HepG2 (cell line): ENCODE measurements around the gene CD164L2. TPM values are rescaled to one million over a fixed set of nuclear protein-coding genes. Genes with fewer than 3 reads are reported as not detected.

Experiments
- ATAC-seq: fragments of 200-7000 bp; cut with Tn5 transposase; 3 replicates; pipeline ENCODE4 v1.9.1; 2020; ENCODE audit warnings: mild to moderate bottlenecking, moderate library complexity
- BruUV-seq: library from RNA; stranded (reverse); fragments of 400-500 nt; replicated peaks from 2 replicates; lab custom pipeline; 2021; lab: Mats Ljungman, UMichigan
- CTCF ChIA-PET: fragments of 300-600 bp; formaldehyde crosslinking; extraction: SDS; loops from one replicate; lab custom pipeline; 2021; ENCODE audit warnings: low total read pairs, inconsistent platforms, low intra/inter-chr PET ratio; lab: Yijun Ruan, JAX
- POLR2A ChIA-PET: fragments of 350-600 bp; sonication (Branson Sonifier 250); formaldehyde crosslinking; loops from one replicate; lab custom pipeline; 2020; ENCODE audit warnings: antibody characterized with exemption, inconsistent platforms; lab: Yijun Ruan, JAX
- DNase-seq: peaks from one replicate; pipeline ENCODE4 v3.0.0-alpha.2; 2015; ENCODE audit warnings: low spot score
- FAIRE-seq: peaks from 3 replicates; lab custom pipeline; 2011; peaks lifted over from hg19 to GRCh38; lab: Jason Lieb, UNC
- H2AFZ ChIP-seq: one replicate; pipeline ENCODE4 v1.6.1; 2011; ENCODE audit warnings: low read length, inconsistent platforms
- H3K27ac ChIP-seq: fragments of 300-600 bp; 3 replicates; pipeline ENCODE4 v1.8.0; 2011; ENCODE audit warnings: mixed run types, mild to moderate bottlenecking, mixed read lengths, low read length, inconsistent platforms; ENCODE audit not compliant: insufficient read depth; ENCODE audit errors: extremely low read length
- H3K27me3 ChIP-seq, 2 experiments: fragments of 200-600 bp in 1 of 2; 2 replicates in 1 of 2; 3 replicates in 1 of 2; pipeline versions ENCODE4 v1.6.0 to v1.8.0; 2011; ENCODE audit warnings: low read length in 2 of 2, mild to moderate bottlenecking in 2 of 2, moderate library complexity in 2 of 2, inconsistent platforms in 1 of 2; ENCODE audit not compliant: insufficient read depth in 2 of 2, control insufficient read depth in 1 of 2
- H3K36me3 ChIP-seq, 2 experiments: fragments of 200-600 bp in 1 of 2; replicated peaks in 1 of 2; 2 replicates in 1 of 2; 3 replicates in 1 of 2; pipeline versions ENCODE4 v1.5.1 to v1.8.0; 2011; ENCODE audit warnings: low read length in 2 of 2, inconsistent platforms in 1 of 2; ENCODE audit not compliant: insufficient read depth in 2 of 2, control insufficient read depth in 1 of 2
- H3K4me1 ChIP-seq: 2 replicates; pipeline ENCODE4 v1.5.1; 2012; ENCODE audit warnings: low read length, inconsistent platforms; ENCODE audit not compliant: insufficient read depth
- H3K4me2 ChIP-seq: 2 replicates; pipeline ENCODE4 v1.6.0; 2011; ENCODE audit warnings: low read depth, low read length, inconsistent platforms
- H3K4me3 ChIP-seq, 3 experiments: fragments of 200-600 bp in 1 of 3; sonication (generic), shearing (Covaris generic) in 1 of 3; replicated peaks in 1 of 3; 2 replicates each; pipeline ENCODE4 v1.5.1; 2011 to 2016; ENCODE audit warnings: low read length in 3 of 3, inconsistent platforms in 2 of 3, low read depth in 2 of 3, mild to moderate bottlenecking in 2 of 3, control low read depth in 1 of 3, mixed read lengths in 1 of 3; ENCODE audit not compliant: insufficient read depth in 1 of 3
- H3K79me2 ChIP-seq: one replicate; pipeline ENCODE4 v1.6.1; 2011; ENCODE audit warnings: low read length, inconsistent platforms; ENCODE audit not compliant: insufficient read depth
- H3K9ac ChIP-seq: 2 replicates; pipeline ENCODE4 v1.6.0; 2011; ENCODE audit warnings: mild to moderate bottlenecking, low read depth, low read length, inconsistent platforms; ENCODE audit not compliant: insufficient read depth
- H3K9me3 ChIP-seq: 2 replicates; pipeline ENCODE4 v1.5.1; 2012; ENCODE audit warnings: mild to moderate bottlenecking, low read length
- H4K20me1 ChIP-seq: 2 replicates; pipeline ENCODE4 v1.6.0; 2011; ENCODE audit warnings: inconsistent platforms, mild to moderate bottlenecking, low read length, moderate library complexity; ENCODE audit not compliant: insufficient read depth
- AKAP8 ChIP-seq: sonication (generic); formaldehyde crosslinking; IDR thresholded peaks from 2 replicates; pipeline ENCODE4 v1.5.1; 2020; ENCODE audit warnings: mild to moderate bottlenecking, missing genetic modification reagents
- CBFB ChIP-seq: sonication (generic); formaldehyde crosslinking; IDR thresholded peaks from 2 replicates; pipeline ENCODE4 v1.4.0; 2020; ENCODE audit warnings: missing genetic modification reagents
- DRAP1 ChIP-seq: IDR thresholded peaks from 2 replicates; pipeline ENCODE4 v1.6.1; 2016; ENCODE audit warnings: missing genetic modification reagents, missing compliant biosample characterization
- FOXO1 ChIP-seq: sonication (generic); formaldehyde crosslinking; IDR thresholded peaks from 2 replicates; pipeline ENCODE4 v1.4.0; 2020; ENCODE audit warnings: missing genetic modification reagents
- IKZF4 ChIP-seq: sonication (generic); formaldehyde crosslinking; IDR thresholded peaks from 2 replicates; pipeline ENCODE4 v1.5.1; 2020; ENCODE audit warnings: borderline replicate concordance, mild to moderate bottlenecking, low read depth, missing genetic modification reagents; ENCODE audit errors: not compliant biosample characterization
- MXD3 ChIP-seq: IDR thresholded peaks from 2 replicates; pipeline ENCODE4 v1.6.1; 2016; ENCODE audit warnings: mild to moderate bottlenecking, missing biosample characterization, missing genetic modification reagents
- ONECUT2 ChIP-seq: sonication (generic); formaldehyde crosslinking; IDR thresholded peaks from 2 replicates; pipeline ENCODE4 v1.4.0; 2020; ENCODE audit warnings: missing genetic modification reagents
- PTBP1 ChIP-seq: fragments of 200-400 bp; formaldehyde crosslinking; IDR thresholded peaks from 2 replicates; pipeline ENCODE4 v1.6.1; 2018; ENCODE audit warnings: low read length, low read depth; ENCODE audit not compliant: poor library complexity, severe bottlenecking
- SP1 ChIP-seq, 2 experiments: fragments of 450-650 bp in 1 of 2; sonication (generic) in 1 of 2; formaldehyde crosslinking in 1 of 2; IDR thresholded peaks; 2 replicates each; pipeline versions ENCODE4 v1.4.0 to v1.6.1; 2016 to 2020; ENCODE audit warnings: missing genetic modification reagents in 1 of 2
- SP140L ChIP-seq: sonication (generic); formaldehyde crosslinking; IDR thresholded peaks from 2 replicates; pipeline ENCODE4 v1.4.0; 2020; ENCODE audit warnings: missing genetic modification reagents, borderline replicate concordance
- TBX2 ChIP-seq: sonication (generic); formaldehyde crosslinking; IDR thresholded peaks from 2 replicates; pipeline ENCODE4 v1.5.0; 2020; ENCODE audit warnings: missing genetic modification reagents, mild to moderate bottlenecking, borderline replicate concordance
- ZBTB43 ChIP-seq: sonication (generic); formaldehyde crosslinking; conservative IDR thresholded peaks from 2 replicates; pipeline ENCODE4 v1.4.0; 2020; ENCODE audit warnings: missing genetic modification reagents
- ZFP82 ChIP-seq: sonication (generic); formaldehyde crosslinking; IDR thresholded peaks from 2 replicates; pipeline ENCODE4 v1.5.1; 2020; ENCODE audit warnings: mild to moderate bottlenecking, missing genetic modification reagents, borderline replicate concordance
- ZIK1 ChIP-seq: sonication (generic); formaldehyde crosslinking; IDR thresholded peaks from 2 replicates; pipeline ENCODE4 v1.5.0; 2020; ENCODE audit warnings: mild to moderate bottlenecking, low read depth, missing genetic modification reagents, borderline replicate concordance
- ZNF33B ChIP-seq: sonication (generic); formaldehyde crosslinking; IDR thresholded peaks from 2 replicates; pipeline ENCODE4 v1.5.1; 2020; ENCODE audit warnings: mild to moderate bottlenecking, missing genetic modification reagents
- ZNF383 ChIP-seq: sonication (generic); formaldehyde crosslinking; IDR thresholded peaks from 2 replicates; pipeline ENCODE4 v1.4.0; 2020; ENCODE audit warnings: missing genetic modification reagents, mild to moderate bottlenecking, borderline replicate concordance
- ZNF446 ChIP-seq: sonication (generic); formaldehyde crosslinking; IDR thresholded peaks from 2 replicates; pipeline ENCODE4 v1.5.0; 2020; ENCODE audit warnings: mild to moderate bottlenecking, missing genetic modification reagents
- ZNF589 ChIP-seq: sonication (generic); formaldehyde crosslinking; conservative IDR thresholded peaks from 2 replicates; pipeline ENCODE4 v1.8.0; 2022; ENCODE audit warnings: mild to moderate bottlenecking, moderate library complexity, missing genetic modification reagents
- ZNF761 ChIP-seq: sonication (generic); formaldehyde crosslinking; conservative IDR thresholded peaks from 2 replicates; pipeline ENCODE4 v1.4.0; 2020; ENCODE audit warnings: mild to moderate bottlenecking, missing genetic modification reagents
- ZNF766 ChIP-seq: sonication (generic); formaldehyde crosslinking; IDR thresholded peaks from 2 replicates; pipeline ENCODE4 v1.5.0; 2020; ENCODE audit warnings: missing genetic modification reagents, borderline replicate concordance
- ZSCAN21 ChIP-seq: sonication (generic); formaldehyde crosslinking; IDR thresholded peaks from 2 replicates; pipeline ENCODE4 v1.8.0; 2022; ENCODE audit warnings: mild to moderate bottlenecking, missing genetic modification reagents, moderate library complexity, borderline replicate concordance
- ZSCAN29 ChIP-seq: sonication (generic); formaldehyde crosslinking; conservative IDR thresholded peaks from 2 replicates; pipeline ENCODE4 v1.4.0; 2020; ENCODE audit warnings: mild to moderate bottlenecking, missing genetic modification reagents
- WGBS: methylation state at CpG from one replicate; pipeline ENCODE4 v1.1.6; 2017; ENCODE audit warnings: low lambda C conversion rate; 5-methylcytosine and 5-hydroxymethylcytosine counted together
- in situ Hi-C: cut with HindIII; loops from 2 replicates; pipeline ENCODE4 v1.10.0; 2017; ENCODE audit warnings: low pct_unique_long_range_greater_than_20kb; ENCODE audit not compliant: extremely low pct_ligation_motif_present
- intact Hi-C: fragments of 100-400 bp; cut with micrococcal nuclease; formaldehyde crosslinking; loops from one replicate; pipeline ENCODE4 v1.10.0; 2022; ENCODE audit not compliant: unreplicated experiment
- polyA plus RNA-seq, 8 experiments: library from polyadenylated mRNA; depleted of rRNA in 3 of 8; stranded (reverse) in 7 of 8; unstranded in 1 of 8; fragments of >200 nt; fragmentation: Illumina TruSeq in 4 of 8; extraction: Trizol in 4 of 8; gene quantifications; 2 replicates each; pipeline versions ENCODE4 v1.2.1 to v1.2.3, GENCODE V29; 2011 to 2016; ENCODE audit warnings: low read depth in 4 of 8, missing spikeins in 1 of 8, mixed read lengths in 1 of 8; ENCODE audit not compliant: insufficient read depth in 1 of 8
- total RNA-seq, 5 experiments: library from RNA; depleted of rRNA; stranded (reverse); fragments of >200 nt; fragmentation: Illumina TruSeq; extraction: Trizol; gene quantifications; 2 replicates each; pipeline ENCODE4 v1.2.3, GENCODE V29; 2016; ENCODE audit warnings: low read depth in 1 of 5

The CD164L2 gene
- total and polyA plus RNA-seq, 2 of the 13 experiments (the other 11 are each of a cell fraction or from before 2014, with no cell fraction given): not detected

GRCh38 chr1:27357281-27358037 is 25.7 kb downstream of the CD164L2 start:
- Histone ChIP-seq H3K9me3 (no peaks in the 10 kb centered on the region), H3K36me3 (0 out of 5 replicates have a peak, but pooled peaks cover 0 to 2% of the 10 kb centered on the region in 2 experiments), H2AFZ (no peak overlapping the region), H3K27me3 (no peaks in the 10 kb centered on the region), H3K27ac (no peak overlapping the region), H3K4me2 (peak overlapping the region; percentile 70), H3K79me2 (no peaks in the 10 kb centered on the region), H4K20me1 (no peaks in the 10 kb centered on the region), H3K9ac (no peak overlapping the region), H3K4me3 (peak overlapping the region in 2 of 3 experiments; percentile 33 to 61; a peak in 3 of 6 replicates), H3K4me1 (peaks cover 8% of the 10 kb centered on the region; the same call in 1 of the 2 replicates)
- peak; percentile 83 for ATAC-seq
- intact Hi-C loops (loop anchor here (1.0 kb wide), 3 partner anchors 16 to 38 kb away; no protein-coding TSS in a partner anchor), in situ Hi-C loops (loop anchor here (5.0 kb wide), 1 partner anchor 35 kb away; the partner anchor contains the start of gene GPR3)
- BruUV-seq: no TSS peak
- WGBS: 45% methylated on average over 19 of the region's 40 CpGs
- peak; percentile 43 for DNase-seq
- ChIA-PET POLR2A (no interaction called here), CTCF (interaction anchor here (1.0 to 2.1 kb wide), 5 partner anchors 15 to 57 kb away, joined by 3 to 19 read pairs (median 6); no protein-coding TSS in a partner anchor)
- FAIRE-seq: no peak
- TF ChIP-seq ZNF446 (CRISPR knock-in tag) (no peak), AKAP8 (CRISPR knock-in tag) (no peak), ZNF766 (CRISPR knock-in tag) (no peak), SP140L (CRISPR knock-in tag) (no peak), IKZF4 (CRISPR knock-in tag) (no peak), ONECUT2 (no peak), PTBP1 (no peak), DRAP1 (0 out of 2 replicates have a peak, but pooled peaks have one; percentile 20), ZSCAN29 (CRISPR knock-in tag) (no peak), ZNF589 (CRISPR knock-in tag) (no peak), FOXO1 (CRISPR knock-in tag) (0 out of 2 replicates have a peak, but pooled peaks have one; percentile 17), CBFB (no peak), ZBTB43 (no peak), ZNF33B (CRISPR knock-in tag) (no peak), SP1 (IDR thresholded peaks at IDR 0.05) (no peak), SP1 (CRISPR knock-in tag; IDR thresholded peaks at IDR 0.05) (peak; percentile 63; the same call in 1 of the 2 replicates), ZNF761 (no peak), ZSCAN21 (CRISPR knock-in tag) (0 out of 2 replicates have a peak, but pooled peaks have one; percentile 34), MXD3 (CRISPR knock-in tag) (0 out of 2 replicates have a peak, but pooled peaks have one; percentile 40), TBX2 (peak; percentile 33; the same call in 1 of the 2 replicates), ZNF383 (CRISPR knock-in tag) (no peak), ZFP82 (CRISPR knock-in tag) (no peak), ZIK1 (CRISPR knock-in tag) (no peak)
